ENCODE results near the gene MEGF9. TPM values are rescaled to one million over a fixed set of nuclear protein-coding genes. Genes with fewer than 3 reads are reported as not detected.

MEGF9 gene
- total RNA-seq, 1 experiment from 2014 or later: 8.3 TPM

- Histone ChIP-seq H3K36me3 (ENCODE audit: control insufficient read depth in 1 of 2, insufficient read depth in 2 of 2, low read length in 2 of 2) (no peaks in the 10 kb centered on the region), H3K9ac (ENCODE audit: low read length) (peak within 1 kb of the TSS; percentile 84), H3K4me1 (ENCODE audit: control insufficient read depth in 1 of 2, insufficient read depth in 2 of 2, low read length in 2 of 2) (peaks cover 0 to 23% of the 10 kb centered on the region in 2 experiments; a peak in 2 of 4 replicates), H3K9me3 (ENCODE audit: control insufficient read depth in 1 of 2, insufficient read depth in 1 of 2, low read depth in 1 of 2, low read length in 2 of 2) (no peaks in the 10 kb centered on the region), H2AFZ (ENCODE audit: low read depth, low read length, poor library complexity, severe bottlenecking) (peak within 1 kb of the TSS; percentile 99), H3K79me2 (ENCODE audit: insufficient read depth, low read length) (peaks cover 46% of the 10 kb centered on the region), H3K4me3 (replicated peaks in 1 of 2; ENCODE audit: low read depth in 1 of 2, low read length in 2 of 2) (peak within 1 kb of the TSS; percentile 81 to 97), H4K20me1 (ENCODE audit: insufficient read depth) (no peaks in the 10 kb centered on the region), H3K27ac (ENCODE audit: low read depth, low read length) (peak within 1 kb of the TSS; percentile 64), H3K4me2 (ENCODE audit: low read length) (peak within 1 kb of the TSS; percentile 88), H3K27me3 (ENCODE audit: insufficient read depth, low read length) (no peaks in the 10 kb centered on the region), H3K9me2 (ENCODE audit: insufficient read depth) (no peaks in the 10 kb centered on the region)
- DNase-seq (ENCODE audit: low read depth, low spot score) (peak; percentile 96), ATAC-seq (peak; percentile 98)
- POLR2A ChIA-PET: no interaction called here
- CTCF ChIA-PET: interaction anchor here (0.6 kb wide), 2 partner anchors 156 to 460 kb away, joined by 3 read pairs; no protein-coding TSS in a partner anchor
- intact Hi-C loops (cut with micrococcal nuclease): no loop called here
- TSS peak; percentile 95 for BruUV-seq (replicated peaks)
- RAD21 ChIA-PET (ENCODE audit: low non-redundant PET in 1 of 2, low total read pairs in 2 of 2, uncharacterized antibody in 2 of 2, unreplicated experiment in 2 of 2): no interaction called here
- TF ChIP-seq MAX (IDR thresholded peaks at IDR 0.05) (peak; percentile 88), EZH2 (IDR thresholded peaks at IDR 0.05) (no peak), REST (IDR thresholded peaks at IDR 0.05; ENCODE audit: low read depth) (no peak), ZFX (IDR thresholded peaks at IDR 0.05) (no peak), CBX3 (IDR thresholded peaks at IDR 0.05; ENCODE audit: low read depth) (peak; percentile 61; the same call in 1 of the 2 replicates), SIN3A (IDR thresholded peaks at IDR 0.05; ENCODE audit: low read depth) (no peak; the same call in 1 of the 2 replicates), JUND (IDR thresholded peaks at IDR 0.05) (no peak), ZBTB33 (IDR thresholded peaks at IDR 0.05; ENCODE audit: extremely low read depth, insufficient replicate concordance, low read length) (no peak), EZH2phosphoT487 (IDR thresholded peaks at IDR 0.05; ENCODE audit: borderline replicate concordance) (no peak), CTCF (IDR thresholded peaks at IDR 0.05 in 2 of 3, conservative IDR thresholded peaks at IDR 0.05 in 1 of 3; ENCODE audit: borderline replicate concordance in 1 of 3, insufficient read depth in 1 of 3, low read depth in 2 of 3, low read length in 2 of 3) (no peak), SP1 (IDR thresholded peaks at IDR 0.05; ENCODE audit: low read depth) (peak; percentile 60), RAD21 (IDR thresholded peaks at IDR 0.05; ENCODE audit: low read depth) (no peak), SRF (IDR thresholded peaks at IDR 0.05; ENCODE audit: low read depth) (peak; percentile 43; the same call in 1 of the 2 replicates), POLR2AphosphoS5 (IDR thresholded peaks at IDR 0.05; ENCODE audit: low read depth, low read length) (peak; percentile 77), CEBPB (IDR thresholded peaks at IDR 0.05; ENCODE audit: low read depth) (no peak), ELF1 (IDR thresholded peaks at IDR 0.05; ENCODE audit: borderline replicate concordance, low read depth) (no peak; the same call in 1 of the 2 replicates), YY1 (IDR thresholded peaks at IDR 0.05; ENCODE audit: extremely low read depth, insufficient replicate concordance, low read depth, low read length) (peak; percentile 100), POLR2A (IDR thresholded peaks at IDR 0.05; ENCODE audit: borderline replicate concordance, extremely low read depth, insufficient read depth, insufficient read length) (no peak)
- TF ChIP-seq, protein P1, sequence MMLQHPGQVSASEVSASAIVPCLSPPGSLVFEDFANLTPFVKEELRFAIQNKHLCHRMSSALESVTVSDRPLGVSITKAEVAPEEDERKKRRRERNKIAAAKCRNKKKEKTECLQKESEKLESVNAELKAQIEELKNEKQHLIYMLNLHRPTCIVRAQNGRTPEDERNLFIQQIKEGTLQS (IDR thresholded peaks at IDR 0.05): no peak
These were observed 134.0 kb downstream of the MEGF9 start, which contains the start of gene CDK5RAP2 for GRCh38 chr9:120580051-120580896. TSS of gene CDK5RAP2 (minus strand) at chr9:120580167. CDS start at chr9:120579978, 189 bp downstream.
